EL (cell line): Measurements from ENCODE around the gene GTPBP1.

Experiments used
- DNase-seq: peaks from one replicate; pipeline ENCODE4 v3.0.0-alpha.2; 2016

The GTPBP1 gene

GRCh38 chr22:38761202-38762162 lies 55.7 kb downstream of the GTPBP1 start:
- DNase-seq, result no peak

GRCh38 chr22:38762551-38762983 lies 56.8 kb downstream of the GTPBP1 start:
- DNase-seq, result no peak

- peak; percentile 75 for DNase-seq
Measured at GRCh38 chr22:38766076-38766777, 60.5 kb downstream of the GTPBP1 start.

GRCh38 chr22:38767313-38767712 lies 61.6 kb downstream of the GTPBP1 start:
- DNase-seq, result no peak

- DNase-seq, result no peak
Measured at GRCh38 chr22:38768036-38768435, 62.3 kb downstream of the GTPBP1 start.

- no peak for DNase-seq
Measured at GRCh38 chr22:38770257-38770949, 64.7 kb downstream of the GTPBP1 start.

GRCh38 chr22:38772623-38772873 lies 66.8 kb downstream of the GTPBP1 start:
- DNase-seq, result no peak

GRCh38 chr22:38773363-38773946 lies 67.7 kb downstream of the GTPBP1 start:
- DNase-seq, result no peak

GRCh38 chr22:38774496-38775166 lies 68.9 kb downstream of the GTPBP1 start:
- DNase-seq, result no peak

GRCh38 chr22:38775656-38776055 lies 69.9 kb downstream of the GTPBP1 start:
- DNase-seq, result no peak

GRCh38 chr22:38776086-38776485 lies 70.3 kb downstream of the GTPBP1 start:
- no peak for DNase-seq

GRCh38 chr22:38777087-38777671 lies 71.4 kb downstream of the GTPBP1 start:
- no peak for DNase-seq

- DNase-seq, result no peak
Measured at GRCh38 chr22:38781033-38781432, 75.3 kb downstream of the GTPBP1 start.

- peak; percentile 56 for DNase-seq
Measured at GRCh38 chr22:38782402-38783094, 76.8 kb downstream of the GTPBP1 start.
